Hepatocyte (in vitro differentiated cells): ENCODE data around the gene LRGUK. TPM values are rescaled to one million over a fixed set of nuclear protein-coding genes. Genes with fewer than 3 reads are reported as not detected.

Experiments used
- DNase-seq: peaks from one replicate; pipeline ENCODE4 v3.0.0-alpha.2; 2016; ENCODE audit warnings: low spot score
- H2AFZ ChIP-seq: fragments of 200-600 bp; sonication (generic); 2 replicates; pipeline ENCODE4 v1.6.0; 2016; ENCODE audit warnings: antibody characterized with exemption, mild to moderate bottlenecking
- H3K27ac ChIP-seq: fragments of 200-600 bp; sonication (generic); 2 replicates; pipeline ENCODE4 v1.5.1; 2016; ENCODE audit warnings: mild to moderate bottlenecking
- H3K27me3 ChIP-seq: fragments of 200-600 bp; sonication (generic); 2 replicates; pipeline ENCODE4 v1.6.1; 2016
- H3K36me3 ChIP-seq: fragments of 200-600 bp; sonication (generic); replicated peaks from 2 replicates; pipeline ENCODE4 v1.5.1; 2016; ENCODE audit warnings: low read depth; ENCODE audit not compliant: insufficient read depth
- H3K4me1 ChIP-seq: fragments of 200-600 bp; sonication (generic); 2 replicates; pipeline ENCODE4 v1.5.1; 2016; ENCODE audit warnings: mild to moderate bottlenecking, moderate library complexity; ENCODE audit not compliant: insufficient read depth
- H3K4me2 ChIP-seq: fragments of 200-600 bp; sonication (generic); 2 replicates; pipeline ENCODE4 v1.6.0; 2016
- H3K4me3 ChIP-seq: fragments of 200-600 bp; sonication (generic); 2 replicates; pipeline ENCODE4 v1.5.1; 2016; ENCODE audit warnings: mild to moderate bottlenecking
- H3K79me2 ChIP-seq: fragments of 200-600 bp; sonication (generic); 2 replicates; pipeline ENCODE4 v1.6.0; 2017; ENCODE audit warnings: mild to moderate bottlenecking
- H3K9me2 ChIP-seq: fragments of 200-600 bp; sonication (generic); replicated peaks from 2 replicates; pipeline ENCODE4 v1.6.0; 2017; ENCODE audit warnings: mild to moderate bottlenecking; ENCODE audit not compliant: insufficient read depth
- H3K9me3 ChIP-seq: fragments of 200-600 bp; sonication (generic); 2 replicates; pipeline ENCODE4 v1.5.1; 2016; ENCODE audit warnings: low read depth, mild to moderate bottlenecking
- H4K20me1 ChIP-seq: fragments of 200-600 bp; sonication (generic); 2 replicates; pipeline ENCODE4 v1.6.0; 2016; ENCODE audit warnings: mild to moderate bottlenecking; ENCODE audit not compliant: insufficient read depth, poor library complexity, severe bottlenecking
- EZH2 ChIP-seq: fragments of 200-600 bp; sonication (generic); IDR thresholded peaks from 2 replicates; pipeline ENCODE4 v1.6.1; 2016; ENCODE audit warnings: antibody characterized with exemption, mild to moderate bottlenecking, borderline replicate concordance
- EZH2phosphoT487 ChIP-seq: fragments of 200-600 bp; sonication (generic); IDR thresholded peaks from one replicate; pipeline ENCODE4 v1.6.1; 2018; ENCODE audit warnings: antibody characterized with exemption, mild to moderate bottlenecking, low read depth, moderate library complexity; ENCODE audit not compliant: unreplicated experiment, severe bottlenecking
- WGBS: methylation state at CpG from one replicate; pipeline ENCODE4 v1.1.6; 2016; ENCODE audit warnings: low lambda C conversion rate; ENCODE audit errors: missing lambda C conversion rate; 5-methylcytosine and 5-hydroxymethylcytosine counted together
- polyA plus RNA-seq: library from polyadenylated mRNA; unstranded; fragments of >200 nt; fragmentation: Nextera tagmentation; extraction: Ambion mirVana; gene quantifications from 2 replicates; pipeline ENCODE4 v1.2.1, GENCODE V29; 2016
- total RNA-seq: library from RNA; depleted of rRNA; stranded (reverse); fragments of >200 nt; gene quantifications from 2 replicates; pipeline ENCODE4 v1.2.3, GENCODE V29; 2014
- TF ChIP-seq, protein P1 (sequence below): fragments of 200-600 bp; sonication (generic); IDR thresholded peaks from 2 replicates; pipeline ENCODE4 v1.5.1; 2016; ENCODE audit warnings: antibody characterized with exemption, mild to moderate bottlenecking; ENCODE audit not compliant: poor library complexity

LRGUK gene
- total and polyA plus RNA-seq, 2 experiments from 2014 or later, result 0.73 TPM; not detected in 1

DNA sequence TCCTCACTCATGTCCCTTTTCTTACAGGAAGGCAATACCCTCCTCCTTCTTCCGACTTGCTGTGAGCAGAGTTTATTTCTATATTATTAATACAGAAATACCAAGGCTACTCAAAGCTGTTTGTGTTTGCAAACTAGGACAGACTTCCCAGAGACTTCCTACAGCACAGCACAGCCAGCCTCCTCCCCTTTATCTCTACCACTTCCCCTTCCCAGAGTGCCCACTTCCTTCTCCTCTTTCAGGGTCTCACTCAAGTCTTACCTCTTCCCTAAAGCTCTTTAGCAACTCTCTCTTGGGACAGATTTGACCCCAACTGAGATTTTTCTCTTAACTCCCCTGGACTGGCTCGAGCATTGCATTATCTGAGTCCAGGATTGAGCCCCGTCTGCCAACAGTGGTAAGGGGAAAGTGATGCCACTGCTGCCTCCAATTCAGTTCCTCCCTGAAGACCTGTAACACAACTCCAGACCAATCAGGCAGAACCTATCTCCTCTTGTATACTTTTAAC, 5.5 kb upstream of the LRGUK start:
- Histone ChIP-seq H3K27me3 (no peaks in the 10 kb centered on the region), H2AFZ (no peak overlapping the region), H3K9me2 (no peaks in the 10 kb centered on the region), H4K20me1 (no peaks in the 10 kb centered on the region), H3K9me3 (no peaks in the 10 kb centered on the region), H3K27ac (no peak overlapping the region), H3K4me1 (no peaks in the 10 kb centered on the region), H3K4me3 (no peak overlapping the region), H3K4me2 (no peak overlapping the region), H3K79me2 (no peaks in the 10 kb centered on the region), H3K36me3 (no peaks in the 10 kb centered on the region)
- DNase-seq, result no peak
- TF ChIP-seq, protein P1, sequence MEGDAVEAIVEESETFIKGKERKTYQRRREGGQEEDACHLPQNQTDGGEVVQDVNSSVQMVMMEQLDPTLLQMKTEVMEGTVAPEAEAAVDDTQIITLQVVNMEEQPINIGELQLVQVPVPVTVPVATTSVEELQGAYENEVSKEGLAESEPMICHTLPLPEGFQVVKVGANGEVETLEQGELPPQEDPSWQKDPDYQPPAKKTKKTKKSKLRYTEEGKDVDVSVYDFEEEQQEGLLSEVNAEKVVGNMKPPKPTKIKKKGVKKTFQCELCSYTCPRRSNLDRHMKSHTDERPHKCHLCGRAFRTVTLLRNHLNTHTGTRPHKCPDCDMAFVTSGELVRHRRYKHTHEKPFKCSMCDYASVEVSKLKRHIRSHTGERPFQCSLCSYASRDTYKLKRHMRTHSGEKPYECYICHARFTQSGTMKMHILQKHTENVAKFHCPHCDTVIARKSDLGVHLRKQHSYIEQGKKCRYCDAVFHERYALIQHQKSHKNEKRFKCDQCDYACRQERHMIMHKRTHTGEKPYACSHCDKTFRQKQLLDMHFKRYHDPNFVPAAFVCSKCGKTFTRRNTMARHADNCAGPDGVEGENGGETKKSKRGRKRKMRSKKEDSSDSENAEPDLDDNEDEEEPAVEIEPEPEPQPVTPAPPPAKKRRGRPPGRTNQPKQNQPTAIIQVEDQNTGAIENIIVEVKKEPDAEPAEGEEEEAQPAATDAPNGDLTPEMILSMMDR, result no peak
- TF ChIP-seq EZH2phosphoT487 (no peak), EZH2 (no peak)
- WGBS, result 87% methylated on average over 3 of the region's 3 CpGs

DNA sequence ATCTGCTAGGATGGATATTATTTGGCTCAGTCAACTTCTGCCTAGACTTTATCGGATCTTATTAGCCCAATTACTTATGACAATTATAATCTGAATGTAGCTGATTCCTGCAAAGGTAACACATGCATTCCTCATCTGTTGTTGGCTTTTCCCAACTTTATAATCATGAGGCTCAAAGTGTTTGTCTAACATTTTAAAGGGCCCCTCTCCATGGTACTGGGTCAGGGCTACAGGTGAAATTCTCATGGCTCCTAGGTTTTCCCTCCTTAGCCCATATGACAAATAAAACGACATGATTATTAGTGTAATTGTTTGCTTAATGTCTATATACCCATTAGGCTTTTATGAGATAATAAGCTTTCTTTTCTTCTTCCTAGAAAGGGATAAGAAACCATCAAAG, 4.2 kb upstream of the LRGUK start:
- Histone ChIP-seq H2AFZ (no peak overlapping the region), H3K9me3 (no peaks in the 10 kb centered on the region), H3K4me2 (no peak overlapping the region), H3K79me2 (no peaks in the 10 kb centered on the region), H3K9me2 (no peaks in the 10 kb centered on the region), H3K4me3 (no peak overlapping the region), H3K4me1 (no peaks in the 10 kb centered on the region), H3K27me3 (peaks cover 3% of the 10 kb centered on the region), H3K36me3 (no peaks in the 10 kb centered on the region), H4K20me1 (no peaks in the 10 kb centered on the region), H3K27ac (no peak overlapping the region)
- TF ChIP-seq, protein P1, result no peak
- TF ChIP-seq EZH2phosphoT487 (no peak), EZH2 (no peak)
- DNase-seq, result no peak
- 75% methylated on average over 2 of the region's 2 CpGs for WGBS

DNA sequence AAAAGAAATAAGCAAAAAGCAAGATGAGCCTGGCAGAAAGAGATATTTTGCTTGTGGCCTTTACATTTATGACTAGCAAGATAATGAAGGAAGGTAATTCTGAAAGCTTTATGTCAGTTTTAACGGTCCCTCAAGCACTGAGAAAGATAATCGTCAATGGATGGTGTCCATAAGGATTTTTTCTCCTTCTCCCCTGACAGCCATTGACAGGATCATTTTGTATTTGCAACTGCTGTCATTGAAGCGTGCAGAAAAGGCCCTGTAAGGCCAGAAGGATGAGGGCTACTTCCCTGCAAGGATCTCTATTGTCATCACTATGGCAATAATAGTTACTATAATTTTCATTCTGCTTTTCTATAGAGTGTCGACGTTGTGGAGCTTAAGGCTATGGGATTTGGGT, 994 bp upstream of the LRGUK start:
- Histone ChIP-seq H3K4me1 (no peaks in the 10 kb centered on the region), H2AFZ (no peak overlapping the region), H3K9me2 (no peaks in the 10 kb centered on the region), H3K27me3 (peaks cover 23% of the 10 kb centered on the region), H3K4me2 (no peak overlapping the region), H3K4me3 (no peak overlapping the region), H3K79me2 (no peaks in the 10 kb centered on the region), H3K36me3 (no peaks in the 10 kb centered on the region), H3K9me3 (no peaks in the 10 kb centered on the region), H4K20me1 (no peaks in the 10 kb centered on the region), H3K27ac (no peak overlapping the region)
- no peak for DNase-seq
- 90% methylated on average over 5 of the region's 5 CpGs for WGBS
- TF ChIP-seq EZH2, result no peak

DNA sequence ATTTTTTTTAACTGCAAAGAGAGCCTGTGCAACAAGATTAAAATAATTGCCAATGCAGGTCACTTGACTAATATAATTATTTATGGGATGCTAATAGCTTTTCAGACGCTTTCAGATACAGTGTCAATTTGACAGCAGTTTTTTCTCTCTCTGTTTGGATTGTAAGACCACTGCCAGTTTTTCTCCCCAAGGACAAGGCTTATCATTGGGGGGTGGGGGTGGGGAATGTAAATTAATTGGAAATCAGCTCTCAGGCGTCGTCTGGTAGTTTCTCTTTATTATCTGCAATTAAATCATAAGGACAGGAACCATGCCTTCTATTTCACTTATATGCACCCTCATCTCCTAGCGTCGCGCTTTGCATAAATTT, 559 bp upstream of the LRGUK start:
- 16% methylated on average over 6 of the region's 6 CpGs for WGBS
- no peaks in the 10 kb centered on the region for H3K36me3 ChIP-seq
- H3K9me3 ChIP-seq, result no peaks in the 10 kb centered on the region
- peak overlapping the region; percentile 27 for H3K4me3 ChIP-seq
- no peaks in the 10 kb centered on the region for H3K4me1 ChIP-seq
- H3K4me2 ChIP-seq, result peak overlapping the region; percentile 88
- H2AFZ ChIP-seq, result peak overlapping the region; percentile 82
- H3K79me2 ChIP-seq, result no peaks in the 10 kb centered on the region
- H3K9me2 ChIP-seq, result no peaks in the 10 kb centered on the region
- TF ChIP-seq EZH2 (no peak), EZH2phosphoT487 (no peak)
- TF ChIP-seq, protein P1, result no peak
- peaks cover 23% of the 10 kb centered on the region for H3K27me3 ChIP-seq
- H3K27ac ChIP-seq, result no peak overlapping the region
- DNase-seq, result no peak
- H4K20me1 ChIP-seq, result no peaks in the 10 kb centered on the region
